Hematopoietic multipotent progenitor cell (in vitro differentiated cells): Measurements from ENCODE around the gene GORASP2. TPM values are rescaled to one million over a fixed set of nuclear protein-coding genes. Genes with fewer than 3 reads are reported as not detected.

ENCODE experiments used
- DNase-seq, 3 donors: peaks; one replicate each; pipeline ENCODE4 v3.0.0-alpha.2; 2011 to 2015; ENCODE audit warnings: low read depth in 2 of 3, low spot score in 2 of 3
- total RNA-seq: library from RNA; depleted of rRNA; stranded (reverse); fragments of >200 nt; gene quantifications from one replicate; pipeline ENCODE4 v1.2.3, GENCODE V29; 2012

The GORASP2 gene
- total RNA-seq, 1 donor: 33.4 TPM

- no peak for DNase-seq
Observed at GRCh38 chr2:170991398-170992182, 62.5 kb downstream of the GORASP2 start.

GRCh38 chr2:170996316-170996715 is 67.3 kb downstream of the GORASP2 start:
- DNase-seq: no peak

GRCh38 chr2:170997893-170998597 is 69.0 kb downstream of the GORASP2 start:
- DNase-seq: no peak

GRCh38 chr2:170999654-171000053 is 70.6 kb downstream of the GORASP2 start:
- no peak for DNase-seq

DNA sequence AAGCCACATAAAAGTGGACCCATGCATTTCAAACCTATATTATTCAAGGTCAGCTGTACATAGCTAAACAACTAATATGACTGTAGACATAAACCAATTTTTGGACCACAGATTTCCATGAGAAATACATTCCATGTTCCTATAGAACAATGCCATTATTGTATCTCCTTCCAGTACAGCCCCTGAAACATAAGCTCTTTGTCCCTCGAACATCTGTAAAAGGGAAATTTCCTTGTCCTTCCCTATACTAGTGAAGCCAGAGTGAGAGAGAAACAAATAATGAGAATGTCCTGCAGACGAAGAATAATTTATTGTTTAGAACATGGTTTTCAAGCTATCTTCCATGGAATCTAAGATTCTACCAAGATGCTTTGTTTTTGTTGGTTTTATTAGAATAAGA is 75.3 kb downstream of the GORASP2 start:
- no peak for DNase-seq

- DNase-seq: no peak
Observed at GRCh38 chr2:171004833-171005232, 75.8 kb downstream of the GORASP2 start.

DNA sequence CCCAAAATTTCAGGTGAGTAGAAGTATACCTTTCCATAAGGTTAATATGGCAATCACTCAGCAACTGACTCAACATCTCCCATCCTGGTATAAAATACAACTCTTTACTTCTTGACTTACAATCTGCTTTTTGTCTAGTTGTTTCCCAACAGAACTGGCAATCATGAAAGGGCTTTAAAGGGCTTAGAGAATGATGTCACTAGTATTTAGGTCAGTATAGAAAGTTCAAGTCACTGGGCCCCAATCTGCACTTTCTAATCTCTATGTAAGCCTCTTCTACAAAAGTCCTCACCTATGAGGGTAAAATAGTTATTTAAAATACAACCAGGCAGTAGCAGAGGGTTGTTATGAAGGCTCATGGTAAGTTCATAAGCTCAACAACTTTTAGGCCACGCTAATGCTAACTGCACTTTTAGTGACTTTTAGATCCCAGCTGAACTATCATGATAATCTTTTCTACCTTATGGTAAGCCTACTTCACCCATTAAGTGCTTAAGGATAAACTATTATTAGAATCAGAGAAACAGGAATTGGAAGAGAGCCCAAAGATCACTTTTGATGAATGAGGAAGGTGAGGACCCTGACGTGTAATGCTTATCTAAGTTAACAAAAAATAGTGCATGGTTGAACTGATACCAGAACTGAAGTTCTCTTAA is 79.6 kb downstream of the GORASP2 start:
- DNase-seq: no peak

DNA sequence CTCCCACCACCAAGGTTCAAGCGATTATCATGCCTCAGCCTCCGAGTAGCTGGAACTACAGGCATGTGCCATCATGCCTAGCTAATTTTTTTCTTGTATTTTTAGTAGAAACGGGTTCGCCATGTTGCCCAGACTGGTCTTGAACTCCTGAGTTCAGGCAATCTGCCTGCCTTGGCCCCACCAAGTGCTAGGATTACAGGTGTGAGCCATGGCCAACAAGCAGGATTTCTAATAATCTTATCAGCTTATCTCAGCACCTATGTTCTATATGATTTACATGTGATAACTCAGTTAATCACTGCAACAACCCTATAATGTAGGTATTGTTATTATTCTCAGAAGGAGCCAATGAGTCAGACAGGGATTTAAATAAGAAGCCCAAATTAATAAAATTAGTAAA is 80.3 kb downstream of the GORASP2 start:
- DNase-seq: no peak

DNA sequence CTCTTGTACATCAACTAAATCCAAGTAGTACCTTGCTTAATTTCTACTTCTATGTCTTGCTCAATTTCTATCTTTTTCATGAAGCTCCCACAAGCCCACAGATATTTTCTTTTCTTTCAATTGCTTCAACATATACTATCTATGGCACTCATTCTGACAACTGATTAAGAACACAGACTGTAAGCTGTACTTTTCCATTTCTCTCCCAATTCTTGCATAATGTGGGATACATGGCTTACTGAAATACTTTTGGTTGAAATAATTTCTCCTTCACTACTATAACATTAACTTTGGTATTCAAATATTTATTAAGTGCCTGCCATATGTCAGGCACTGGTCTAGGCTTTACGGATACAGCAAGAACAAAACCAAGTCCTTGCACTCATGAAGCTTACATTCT is 84.8 kb downstream of the GORASP2 start:
- no peak for DNase-seq

DNA sequence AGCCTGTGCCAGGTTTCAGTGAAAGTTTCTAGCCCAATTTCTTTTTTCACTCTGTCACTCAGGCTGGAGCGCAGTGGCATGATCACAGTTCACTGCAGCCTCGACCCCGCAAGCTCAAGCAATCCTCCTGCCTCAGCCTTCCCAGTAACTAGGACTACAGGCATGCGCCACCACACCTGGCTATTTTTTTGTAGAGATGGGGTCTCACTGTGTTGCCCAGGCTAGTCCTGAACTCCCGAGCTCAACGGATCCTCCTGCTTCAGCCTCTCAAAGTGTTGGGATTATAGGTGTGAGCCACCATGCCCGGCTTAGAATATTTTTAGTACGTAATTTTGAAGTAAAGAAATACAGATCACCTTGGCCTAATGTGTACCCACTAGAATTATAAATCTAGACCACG is 87.1 kb downstream of the GORASP2 start:
- DNase-seq: no peak

Other genes with a start within 250 kb of the GORASP2 start
- not detected for gene SP5, start 213.9 kb upstream of the GORASP2 start, total RNA-seq
- not detected for gene ERICH2, start 158.9 kb upstream of the GORASP2 start, total RNA-seq
- 3.2 TPM for gene GAD1, start 112.4 kb upstream of the GORASP2 start, total RNA-seq
- 8.6 TPM for gene TLK1, start 231.6 kb downstream of the GORASP2 start, total RNA-seq